ENCODE measurements around the gene AVP. TPM values are rescaled to one million over a fixed set of nuclear protein-coding genes. Genes with fewer than 3 reads are reported as not detected.

The AVP gene
- total RNA-seq, 1 experiment from 2014 or later: not detected

GRCh38 chr20:3045816-3046676 lies 38.5 kb downstream of the AVP start, which contains the start of gene MRPS26:
MRPS26 (plus strand) TSS chr20:3046052; CDS start chr20:3046069, 17 bp downstream.
- Histone ChIP-seq H2AFZ (ENCODE audit: low read length) (no peak within 1 kb of the TSS), H2AK5ac (ENCODE audit: insufficient read length, low read length) (no peak within 1 kb of the TSS), H3K9me3 (ENCODE audit: control insufficient read depth, low read depth, low read length) (no peaks in the 10 kb centered on the region), H4K8ac (replicated peaks; ENCODE audit: insufficient read length, low read depth, low read length) (no peak within 1 kb of the TSS), H3K9ac (ENCODE audit: extremely low read depth, insufficient read length, low read length) (peak within 1 kb of the TSS; percentile 69), H3K14ac (ENCODE audit: insufficient read depth, low read length) (peak within 1 kb of the TSS; percentile 81), H3K56ac (ENCODE audit: insufficient read length, low read depth, low read length) (no peak within 1 kb of the TSS), H3K4me1 (ENCODE audit: insufficient read depth, low read length) (peaks cover 12% of the 10 kb centered on the region; the same call in 1 of the 2 replicates), H2BK15ac (ENCODE audit: low read depth, low read length) (no peak within 1 kb of the TSS), H3K18ac (ENCODE audit: insufficient read length, low read depth, low read length) (peak within 1 kb of the TSS; percentile 89), H2BK120ac (ENCODE audit: low read depth, low read length, poor library complexity, severe bottlenecking) (no peak within 1 kb of the TSS), H3T11ph (ENCODE audit: low read length) (no peak within 1 kb of the TSS), H3K79me2 (ENCODE audit: insufficient read depth, low read length) (no peaks in the 10 kb centered on the region; the same call in 1 of the 2 replicates), H2BK12ac (ENCODE audit: insufficient read length, low read depth, low read length) (no peak within 1 kb of the TSS), H4K5ac (ENCODE audit: insufficient read length, low read depth, low read length) (no peak within 1 kb of the TSS), H4K20me1 (ENCODE audit: control insufficient read depth, insufficient read depth, insufficient read length) (no peaks in the 10 kb centered on the region), H3K27me3 (ENCODE audit: insufficient read depth, low read length) (no peaks in the 10 kb centered on the region), H3K23me2 (ENCODE audit: insufficient read length, low read depth, low read length, poor library complexity, severe bottlenecking) (peaks cover 13% of the 10 kb centered on the region), H2BK20ac (ENCODE audit: low read depth, low read length, poor library complexity, severe bottlenecking) (peak within 1 kb of the TSS; percentile 85), H3K27ac (ENCODE audit: insufficient read length, low read depth, low read length) (no peak within 1 kb of the TSS), H3K4ac (ENCODE audit: low read depth, low read length) (no peak within 1 kb of the TSS), H3K79me1 (ENCODE audit: insufficient read depth, low read depth, low read length, poor library complexity, severe bottlenecking) (no peaks in the 10 kb centered on the region), H4K91ac (ENCODE audit: insufficient read length, low read depth, low read length) (no peak within 1 kb of the TSS), H2BK5ac (ENCODE audit: insufficient read length, low read length) (no peak within 1 kb of the TSS), H3K4me2 (ENCODE audit: insufficient read depth, insufficient read length, low read length) (peak within 1 kb of the TSS; percentile 85), H3K23ac (ENCODE audit: insufficient read length, low read depth, low read length) (no peak within 1 kb of the TSS)
- peak within 1 kb of the TSS; percentile 78 to 90 (median 87); a peak in 5 of 7 replicates for H3K27ac Mint-ChIP-seq
- no peak for TF ChIP-seq CTCF (conservative IDR thresholded peaks at IDR 0.05)
- H3K9me3 Mint-ChIP-seq: no peaks in the 10 kb centered on the region
- peaks cover 22 to 24% of the 10 kb centered on the region in 2 experiments for H3K4me1 Mint-ChIP-seq
- H3K27me3 Mint-ChIP-seq (ENCODE audit: low read depth): no peaks in the 10 kb centered on the region; the same call in 1 of the 2 replicates
- peaks cover 19 to 38% (median 33%) of the 10 kb centered on the region in 3 experiments for H3K36me3 Mint-ChIP-seq (ENCODE audit: insufficient read depth in 1 of 3, low read depth in 3 of 3)
- DNase-seq: peak; percentile 90
- peak within 1 kb of the TSS; percentile 94 to 95 for H3K4me3 Mint-ChIP-seq
- WGBS (ENCODE audit: extremely low coverage, insufficient read length, low lambda C conversion rate): no CpG with 5 or more reads among the region's 104 CpGs

Data from H9 (cell line).